Neural cell (in vitro differentiated cells): ENCODE results near the gene KHK. TPM values are rescaled to one million over a fixed set of nuclear protein-coding genes. Genes with fewer than 3 reads are reported as not detected.

Experiments used
- H2AFZ ChIP-seq: fragments of 200-600, 300-800 bp; sonication (generic), shearing (Covaris generic); 2 replicates; pipeline ENCODE4 v1.6.0; 2014; ENCODE audit warnings: low read depth, mild to moderate bottlenecking, antibody characterized with exemption, low read length, moderate library complexity
- H3F3A ChIP-seq: fragments of 200-600 bp; shearing (Covaris generic); 2 replicates; pipeline ENCODE4 v1.6.1; 2016; ENCODE audit warnings: mild to moderate bottlenecking, moderate library complexity, mixed read lengths, antibody characterized with exemption, low read length; ENCODE audit not compliant: insufficient read depth, poor library complexity, severe bottlenecking
- H3K27ac ChIP-seq: fragments of 200-600, 300-800 bp; sonication (generic), shearing (Covaris generic); 2 replicates; pipeline ENCODE4 v1.5.1; 2014; ENCODE audit warnings: mild to moderate bottlenecking, low read length, moderate library complexity
- H3K27me3 ChIP-seq: fragments of 300-800, 200-600 bp; sonication (generic), shearing (Covaris generic); 2 replicates; pipeline ENCODE4 v1.6.0; 2014; ENCODE audit warnings: mild to moderate bottlenecking, low read depth, low read length, moderate library complexity; ENCODE audit not compliant: insufficient read depth
- H3K36me3 ChIP-seq: fragments of 300-800, 200-600 bp; sonication (generic), shearing (Covaris generic); 2 replicates; pipeline ENCODE4 v1.5.1; 2014; ENCODE audit warnings: mild to moderate bottlenecking, antibody characterized with exemption, low read length, moderate library complexity; ENCODE audit not compliant: insufficient read depth
- H3K4me2 ChIP-seq: fragments of 300-800, 200-600 bp; sonication (generic), shearing (Covaris generic); 2 replicates; pipeline ENCODE4 v1.6.0; 2014; ENCODE audit warnings: mild to moderate bottlenecking, low read length
- H3K4me3 ChIP-seq: fragments of 300-800, 200-600 bp; sonication (generic), shearing (Covaris generic); 2 replicates; pipeline ENCODE4 v1.5.1; 2014; ENCODE audit warnings: mild to moderate bottlenecking, low read length, moderate library complexity
- H3K79me2 ChIP-seq: fragments of 200-600 bp; shearing (Covaris generic); replicated peaks from 2 replicates; pipeline ENCODE4 v1.6.0; 2014; ENCODE audit warnings: mild to moderate bottlenecking, low read length, moderate library complexity; ENCODE audit not compliant: insufficient read depth
- H3K9ac ChIP-seq: fragments of 300-800, 200-600 bp; sonication (generic), shearing (Covaris generic); 2 replicates; pipeline ENCODE4 v1.6.1; 2016; ENCODE audit warnings: mild to moderate bottlenecking, low read length, mixed read lengths
- H3K9me2 ChIP-seq: fragments of 200-600 bp; shearing (Covaris generic); 2 replicates; pipeline ENCODE4 v1.6.1; 2016; ENCODE audit warnings: mild to moderate bottlenecking, low read length, mixed read lengths; ENCODE audit not compliant: insufficient read depth
- H3K9me3 ChIP-seq: fragments of 200-600, 300-800 bp; sonication (generic), shearing (Covaris generic); 2 replicates; pipeline ENCODE4 v1.6.1; 2016; ENCODE audit warnings: mild to moderate bottlenecking, mixed run types, low read length, moderate library complexity, mixed read lengths
- H4K20me1 ChIP-seq: fragments of 200-600 bp; shearing (Covaris generic); 2 replicates; pipeline ENCODE4 v1.6.1; 2016; ENCODE audit warnings: mild to moderate bottlenecking, mixed run types; ENCODE audit not compliant: insufficient read depth
- EP300 ChIP-seq: fragments of 450-650 bp; conservative IDR thresholded peaks from 2 replicates; pipeline ENCODE4 v1.6.1; 2014; ENCODE audit warnings: antibody characterized with exemption, mild to moderate bottlenecking, moderate library complexity; ENCODE audit not compliant: poor library complexity, severe bottlenecking
- EZH2 ChIP-seq: fragments of 200-600, 300-800 bp; shearing (Covaris generic), sonication (generic); IDR thresholded peaks from 2 replicates; pipeline ENCODE4 v1.6.1; 2014; ENCODE audit warnings: antibody characterized with exemption, low read length, borderline replicate concordance, mild to moderate bottlenecking; ENCODE audit not compliant: insufficient read depth, poor library complexity, severe bottlenecking
- MXI1 ChIP-seq: fragments of 450-650 bp; conservative IDR thresholded peaks from 2 replicates; pipeline ENCODE4 v1.6.1; 2014; ENCODE audit warnings: antibody characterized with exemption, mild to moderate bottlenecking; ENCODE audit not compliant: poor library complexity, severe bottlenecking
- POLR2AphosphoS5 ChIP-seq: IDR thresholded peaks from 2 replicates; pipeline ENCODE4 v1.6.1; 2012
- RAD21 ChIP-seq: fragments of 450-650 bp; conservative IDR thresholded peaks from 2 replicates; pipeline ENCODE4 v1.6.1; 2014; ENCODE audit warnings: antibody characterized with exemption, mild to moderate bottlenecking, moderate library complexity
- SMC3 ChIP-seq: fragments of 450-650 bp; conservative IDR thresholded peaks from 2 replicates; pipeline ENCODE4 v1.6.1; 2014; ENCODE audit warnings: antibody characterized with exemption, mild to moderate bottlenecking, moderate library complexity; ENCODE audit not compliant: poor library complexity
- TAF1 ChIP-seq: IDR thresholded peaks from 2 replicates; pipeline ENCODE4 v1.6.1; 2012; ENCODE audit warnings: low read depth
- polyA plus RNA-seq: library from polyadenylated mRNA; depleted of rRNA; stranded (reverse); fragments of >200 nt; gene quantifications from 2 replicates; pipeline ENCODE4 v1.2.3, GENCODE V29; 2014
- TF ChIP-seq, protein P1 (sequence below): IDR thresholded peaks from 2 replicates; pipeline ENCODE4 v1.6.1; 2012; ENCODE audit warnings: borderline replicate concordance
- TF ChIP-seq, protein P2 (sequence below): fragments of 450-650 bp; IDR thresholded peaks from 2 replicates; pipeline ENCODE4 v1.5.1; 2014; ENCODE audit warnings: antibody characterized with exemption, mild to moderate bottlenecking, moderate library complexity; ENCODE audit not compliant: poor library complexity, severe bottlenecking

Gene KHK
- polyA plus RNA-seq, 1 donor from 2014 or later, result 4.1 TPM

DNA sequence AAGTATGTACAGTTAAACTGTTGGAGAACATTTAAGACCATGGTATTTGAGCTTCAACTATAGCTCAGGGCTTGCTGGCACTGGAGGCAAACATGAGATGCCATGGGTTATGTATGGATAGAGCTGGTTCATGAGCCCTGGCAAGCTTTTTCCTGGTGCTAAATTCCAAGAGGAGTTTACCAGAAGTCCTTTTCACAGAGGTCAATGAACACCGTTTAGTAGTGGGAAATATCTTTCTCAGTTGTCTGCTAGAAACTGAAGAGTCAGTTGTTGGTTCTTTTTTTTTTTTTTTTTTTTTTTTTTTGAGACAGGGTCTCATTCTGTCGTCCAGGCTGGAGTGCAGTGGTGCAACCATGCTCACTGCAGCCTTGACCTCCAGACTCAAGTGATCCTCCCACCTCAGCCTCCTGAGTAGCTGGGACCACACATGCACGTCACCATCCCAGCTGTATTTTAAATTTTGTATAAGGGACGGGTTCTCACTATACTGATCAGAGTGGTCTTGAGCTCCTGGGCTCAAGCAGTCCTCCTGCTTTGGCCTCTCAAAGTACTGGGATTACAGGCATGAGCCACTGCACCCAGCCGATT lies 1.3 kb downstream of the KHK start:
- H3K36me3 ChIP-seq, result no peaks in the 10 kb centered on the region
- H3K9ac ChIP-seq, result no peak overlapping the region
- no peak overlapping the region for H2AFZ ChIP-seq
- H3K27ac ChIP-seq, result no peak overlapping the region
- H3K4me2 ChIP-seq, result no peak overlapping the region
- TF ChIP-seq MXI1, result no peak
- no peak for TF ChIP-seq EP300
- TF ChIP-seq, protein P1, sequence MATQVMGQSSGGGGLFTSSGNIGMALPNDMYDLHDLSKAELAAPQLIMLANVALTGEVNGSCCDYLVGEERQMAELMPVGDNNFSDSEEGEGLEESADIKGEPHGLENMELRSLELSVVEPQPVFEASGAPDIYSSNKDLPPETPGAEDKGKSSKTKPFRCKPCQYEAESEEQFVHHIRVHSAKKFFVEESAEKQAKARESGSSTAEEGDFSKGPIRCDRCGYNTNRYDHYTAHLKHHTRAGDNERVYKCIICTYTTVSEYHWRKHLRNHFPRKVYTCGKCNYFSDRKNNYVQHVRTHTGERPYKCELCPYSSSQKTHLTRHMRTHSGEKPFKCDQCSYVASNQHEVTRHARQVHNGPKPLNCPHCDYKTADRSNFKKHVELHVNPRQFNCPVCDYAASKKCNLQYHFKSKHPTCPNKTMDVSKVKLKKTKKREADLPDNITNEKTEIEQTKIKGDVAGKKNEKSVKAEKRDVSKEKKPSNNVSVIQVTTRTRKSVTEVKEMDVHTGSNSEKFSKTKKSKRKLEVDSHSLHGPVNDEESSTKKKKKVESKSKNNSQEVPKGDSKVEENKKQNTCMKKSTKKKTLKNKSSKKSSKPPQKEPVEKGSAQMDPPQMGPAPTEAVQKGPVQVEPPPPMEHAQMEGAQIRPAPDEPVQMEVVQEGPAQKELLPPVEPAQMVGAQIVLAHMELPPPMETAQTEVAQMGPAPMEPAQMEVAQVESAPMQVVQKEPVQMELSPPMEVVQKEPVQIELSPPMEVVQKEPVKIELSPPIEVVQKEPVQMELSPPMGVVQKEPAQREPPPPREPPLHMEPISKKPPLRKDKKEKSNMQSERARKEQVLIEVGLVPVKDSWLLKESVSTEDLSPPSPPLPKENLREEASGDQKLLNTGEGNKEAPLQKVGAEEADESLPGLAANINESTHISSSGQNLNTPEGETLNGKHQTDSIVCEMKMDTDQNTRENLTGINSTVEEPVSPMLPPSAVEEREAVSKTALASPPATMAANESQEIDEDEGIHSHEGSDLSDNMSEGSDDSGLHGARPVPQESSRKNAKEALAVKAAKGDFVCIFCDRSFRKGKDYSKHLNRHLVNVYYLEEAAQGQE, result no peak
- TF ChIP-seq SMC3, result no peak
- no peak for TF ChIP-seq POLR2AphosphoS5
- TF ChIP-seq, protein P2, sequence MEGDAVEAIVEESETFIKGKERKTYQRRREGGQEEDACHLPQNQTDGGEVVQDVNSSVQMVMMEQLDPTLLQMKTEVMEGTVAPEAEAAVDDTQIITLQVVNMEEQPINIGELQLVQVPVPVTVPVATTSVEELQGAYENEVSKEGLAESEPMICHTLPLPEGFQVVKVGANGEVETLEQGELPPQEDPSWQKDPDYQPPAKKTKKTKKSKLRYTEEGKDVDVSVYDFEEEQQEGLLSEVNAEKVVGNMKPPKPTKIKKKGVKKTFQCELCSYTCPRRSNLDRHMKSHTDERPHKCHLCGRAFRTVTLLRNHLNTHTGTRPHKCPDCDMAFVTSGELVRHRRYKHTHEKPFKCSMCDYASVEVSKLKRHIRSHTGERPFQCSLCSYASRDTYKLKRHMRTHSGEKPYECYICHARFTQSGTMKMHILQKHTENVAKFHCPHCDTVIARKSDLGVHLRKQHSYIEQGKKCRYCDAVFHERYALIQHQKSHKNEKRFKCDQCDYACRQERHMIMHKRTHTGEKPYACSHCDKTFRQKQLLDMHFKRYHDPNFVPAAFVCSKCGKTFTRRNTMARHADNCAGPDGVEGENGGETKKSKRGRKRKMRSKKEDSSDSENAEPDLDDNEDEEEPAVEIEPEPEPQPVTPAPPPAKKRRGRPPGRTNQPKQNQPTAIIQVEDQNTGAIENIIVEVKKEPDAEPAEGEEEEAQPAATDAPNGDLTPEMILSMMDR, result no peak
- no peak for TF ChIP-seq TAF1
- TF ChIP-seq RAD21, result no peak
- TF ChIP-seq EZH2, result no peak
- H3K9me3 ChIP-seq, result no peaks in the 10 kb centered on the region
- H4K20me1 ChIP-seq, result no peaks in the 10 kb centered on the region
- no peaks in the 10 kb centered on the region for H3K9me2 ChIP-seq
- H3K4me3 ChIP-seq, result peak overlapping the region; percentile 80
- H3K27me3 ChIP-seq, result peaks cover 10% of the 10 kb centered on the region
- H3F3A ChIP-seq, result no peaks in the 10 kb centered on the region
- no peaks in the 10 kb centered on the region for H3K79me2 ChIP-seq

DNA sequence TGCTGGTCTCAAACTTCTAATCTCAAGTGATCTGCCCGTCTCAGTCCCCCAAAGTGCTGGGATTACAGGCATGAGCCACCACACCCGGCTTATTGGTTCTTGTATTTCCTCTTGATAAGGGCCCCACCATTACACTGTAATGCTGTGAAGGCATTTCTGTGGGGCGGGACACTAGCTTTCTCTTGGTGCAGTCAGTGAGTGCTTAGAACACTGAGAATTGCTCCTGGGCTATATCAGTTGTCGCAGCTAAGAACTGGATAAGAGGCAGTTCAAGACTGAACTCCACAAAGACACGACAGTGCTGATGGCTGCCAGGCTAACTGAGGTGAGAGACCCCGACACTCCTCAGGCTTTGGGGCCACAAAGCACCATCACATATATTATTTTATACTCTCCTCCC lies 2.1 kb downstream of the KHK start:
- Histone ChIP-seq H3K4me3 (no peak overlapping the region), H3K36me3 (no peaks in the 10 kb centered on the region), H3K79me2 (no peaks in the 10 kb centered on the region), H3K9me2 (no peaks in the 10 kb centered on the region), H2AFZ (no peak overlapping the region), H3K4me2 (no peak overlapping the region), H3K27me3 (peaks cover 10% of the 10 kb centered on the region), H3K27ac (no peak overlapping the region), H3F3A (no peaks in the 10 kb centered on the region), H3K9ac (no peak overlapping the region), H3K9me3 (no peaks in the 10 kb centered on the region), H4K20me1 (no peaks in the 10 kb centered on the region)
- TF ChIP-seq EP300 (no peak), SMC3 (no peak), MXI1 (no peak), RAD21 (no peak), TAF1 (no peak), EZH2 (no peak), POLR2AphosphoS5 (no peak)
- TF ChIP-seq, protein P2, result no peak
- TF ChIP-seq, protein P1, result no peak
